ENCODE results near the gene BTD. TPM values are rescaled to one million over a fixed set of nuclear protein-coding genes. Genes with fewer than 3 reads are reported as not detected.

Gene BTD
- total and polyA plus RNA-seq, 10 of the 15 experiments (the other 5 are each of a cell fraction or from before 2014, with no cell fraction given), result 3.4 to 10.3 (median 5.0) TPM

DNA sequence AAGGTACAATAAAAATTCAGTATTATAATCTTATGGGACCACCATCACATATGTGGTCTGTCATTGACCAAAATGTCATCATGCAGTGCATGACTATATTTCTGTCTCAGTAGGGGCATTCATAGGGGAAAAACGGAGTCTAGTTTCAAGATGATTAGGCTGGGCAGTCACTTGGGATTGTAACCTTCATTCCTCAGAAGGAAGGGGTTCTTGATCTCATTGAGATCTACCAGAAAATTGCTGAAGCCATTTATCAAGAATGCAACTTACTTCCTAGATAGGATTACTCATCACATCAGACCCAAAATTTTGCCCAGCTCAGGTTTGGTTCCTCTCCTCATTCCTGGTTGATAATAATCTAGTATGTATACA, 37.3 kb downstream of the BTD start (continued):
- no peak for TF ChIP-seq SUPT20H (IDR thresholded peaks at IDR 0.05; ENCODE audit: borderline replicate concordance, control insufficient read depth, low read depth, low read length)
- no peak for TF ChIP-seq BCLAF1 (IDR thresholded peaks at IDR 0.05)
- no peak for TF ChIP-seq SRF (IDR thresholded peaks at IDR 0.05; ENCODE audit: low read depth in 2 of 2, low read length in 2 of 2)
- TF ChIP-seq NKRF (conservative IDR thresholded peaks at IDR 0.05), result no peak
- no peak for TF ChIP-seq TCF12 (IDR thresholded peaks at IDR 0.05; ENCODE audit: low read depth, low read length)
- no peak for TF ChIP-seq BRCA1 (IDR thresholded peaks at IDR 0.05; ENCODE audit: low read depth, low read length)
- no peak for TF ChIP-seq YY1 (IDR thresholded peaks at IDR 0.05; ENCODE audit: low read depth, low read length)
- peak; percentile 93 for TF ChIP-seq NFIC (IDR thresholded peaks at IDR 0.05; ENCODE audit: low read depth, low read length)
- TF ChIP-seq ZBTB40 (IDR thresholded peaks at IDR 0.05; ENCODE audit: borderline replicate concordance), result no peak
- TF ChIP-seq SIN3A (IDR thresholded peaks at IDR 0.05; ENCODE audit: low read depth, low read length), result no peak
- peak; percentile 64; the same call in 1 of the 2 replicates for TF ChIP-seq BCL11A (IDR thresholded peaks at IDR 0.05; ENCODE audit: low read depth, low read length)
- TF ChIP-seq, protein P1, sequence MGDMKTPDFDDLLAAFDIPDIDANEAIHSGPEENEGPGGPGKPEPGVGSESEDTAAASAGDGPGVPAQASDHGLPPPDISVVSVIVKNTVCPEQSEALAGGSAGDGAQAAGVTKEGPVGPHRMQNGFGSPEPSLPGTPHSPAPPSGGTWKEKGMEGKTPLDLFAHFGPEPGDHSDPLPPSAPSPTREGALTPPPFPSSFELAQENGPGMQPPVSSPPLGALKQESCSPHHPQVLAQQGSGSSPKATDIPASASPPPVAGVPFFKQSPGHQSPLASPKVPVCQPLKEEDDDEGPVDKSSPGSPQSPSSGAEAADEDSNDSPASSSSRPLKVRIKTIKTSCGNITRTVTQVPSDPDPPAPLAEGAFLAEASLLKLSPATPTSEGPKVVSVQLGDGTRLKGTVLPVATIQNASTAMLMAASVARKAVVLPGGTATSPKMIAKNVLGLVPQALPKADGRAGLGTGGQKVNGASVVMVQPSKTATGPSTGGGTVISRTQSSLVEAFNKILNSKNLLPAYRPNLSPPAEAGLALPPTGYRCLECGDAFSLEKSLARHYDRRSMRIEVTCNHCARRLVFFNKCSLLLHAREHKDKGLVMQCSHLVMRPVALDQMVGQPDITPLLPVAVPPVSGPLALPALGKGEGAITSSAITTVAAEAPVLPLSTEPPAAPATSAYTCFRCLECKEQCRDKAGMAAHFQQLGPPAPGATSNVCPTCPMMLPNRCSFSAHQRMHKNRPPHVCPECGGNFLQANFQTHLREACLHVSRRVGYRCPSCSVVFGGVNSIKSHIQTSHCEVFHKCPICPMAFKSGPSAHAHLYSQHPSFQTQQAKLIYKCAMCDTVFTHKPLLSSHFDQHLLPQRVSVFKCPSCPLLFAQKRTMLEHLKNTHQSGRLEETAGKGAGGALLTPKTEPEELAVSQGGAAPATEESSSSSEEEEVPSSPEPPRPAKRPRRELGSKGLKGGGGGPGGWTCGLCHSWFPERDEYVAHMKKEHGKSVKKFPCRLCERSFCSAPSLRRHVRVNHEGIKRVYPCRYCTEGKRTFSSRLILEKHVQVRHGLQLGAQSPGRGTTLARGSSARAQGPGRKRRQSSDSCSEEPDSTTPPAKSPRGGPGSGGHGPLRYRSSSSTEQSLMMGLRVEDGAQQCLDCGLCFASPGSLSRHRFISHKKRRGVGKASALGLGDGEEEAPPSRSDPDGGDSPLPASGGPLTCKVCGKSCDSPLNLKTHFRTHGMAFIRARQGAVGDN (IDR thresholded peaks at IDR 0.05), result 0 out of 2 replicates have a peak, but pooled peaks have one; percentile 31
- TF ChIP-seq PAX8 (IDR thresholded peaks at IDR 0.05), result no peak
- TF ChIP-seq STAT3 (IDR thresholded peaks at IDR 0.05; ENCODE audit: low read depth, low read length), result no peak
- no peak for TF ChIP-seq GATAD2B (conservative IDR thresholded peaks at IDR 0.05; ENCODE audit: low read depth)
- TF ChIP-seq ZZZ3 (IDR thresholded peaks at IDR 0.05; ENCODE audit: control insufficient read depth, insufficient read length, low read depth), result no peak
- TF ChIP-seq EED (IDR thresholded peaks at IDR 0.05; ENCODE audit: low read depth), result peak; percentile 90
